HT1080 (cell line): ENCODE measurements around the gene MYOT. TPM values are rescaled to one million over a fixed set of nuclear protein-coding genes. Genes with fewer than 3 reads are reported as not detected.
"Not testable (repeated sequence)": the region's sequence is repeated elsewhere in the genome, so short reads cannot be mapped to it uniquely, and the experiment has no call there.

ENCODE experiments used
- DNase-seq: peaks from one replicate; pipeline ENCODE4 v3.0.0-alpha.2; 2015; ENCODE audit warnings: low read depth
- polyA plus RNA-seq, 2 experiments: library from polyadenylated mRNA; depleted of rRNA; stranded (reverse); fragments of >200 nt; gene quantifications; 2 replicates each; pipeline ENCODE4 v1.2.3, GENCODE V29; 2015
- total RNA-seq: library from RNA; depleted of rRNA; stranded (reverse); fragments of >200 nt; shearing (Covaris generic); gene quantifications from 2 replicates; pipeline ENCODE4 v1.2.3, GENCODE V29; 2014; rRNA removed

Gene MYOT
- total RNA-seq = not detected in 2 replicates
- polyA plus RNA-seq (2015; cell fraction: cytosol; rRNA removed) = 0.07 and 0.71 TPM in 2 replicates
- polyA plus RNA-seq (2015; cell fraction: nucleus; rRNA removed) = 0.20 and 1.7 TPM in 2 replicates

GRCh38 chr5:137867664-137868063 lies at the start of gene MYOT:
Gene MYOT (plus strand): TSS chr5:137867860. CDS start chr5:137870652, 2,792 bp downstream.
- DNase-seq = no peak

- no peak for DNase-seq
These were observed 47.9 kb upstream of the MYOT start for GRCh38 chr5:137819766-137820165.

GRCh38 chr5:137822158-137822764 lies 45.4 kb upstream of the MYOT start:
- peak; percentile 68 for DNase-seq

GRCh38 chr5:137822984-137823383 lies 44.7 kb upstream of the MYOT start:
- DNase-seq = no peak

GRCh38 chr5:137825165-137825564 lies 42.5 kb upstream of the MYOT start:
- DNase-seq = no peak

GRCh38 chr5:137826067-137826466 lies 41.6 kb upstream of the MYOT start:
- DNase-seq = no peak

- DNase-seq = no peak
These were observed 39.5 kb upstream of the MYOT start for GRCh38 chr5:137828180-137828579.

GRCh38 chr5:137828664-137829063 lies 39.0 kb upstream of the MYOT start:
- DNase-seq = no peak

GRCh38 chr5:137831105-137831504 lies 36.6 kb upstream of the MYOT start:
- DNase-seq = no peak

GRCh38 chr5:137831526-137831925 lies 36.1 kb upstream of the MYOT start:
- no peak for DNase-seq

- DNase-seq = no peak
These were observed 35.2 kb upstream of the MYOT start for GRCh38 chr5:137832416-137832815.

- DNase-seq = peak; percentile 94
These were observed 34.2 kb upstream of the MYOT start for GRCh38 chr5:137833463-137833862.

- peak; percentile 15 for DNase-seq
These were observed 33.1 kb upstream of the MYOT start for GRCh38 chr5:137834498-137835049.

- no peak for DNase-seq
These were observed 31.4 kb upstream of the MYOT start for GRCh38 chr5:137836298-137836697.

GRCh38 chr5:137836997-137837396 lies 30.7 kb upstream of the MYOT start:
- no peak for DNase-seq

GRCh38 chr5:137837491-137838394 lies 29.9 kb upstream of the MYOT start:
- no peak for DNase-seq

- DNase-seq = no peak
These were observed 28.7 kb upstream of the MYOT start for GRCh38 chr5:137838976-137839375.

GRCh38 chr5:137842296-137842695 lies 25.4 kb upstream of the MYOT start:
- DNase-seq = no peak

GRCh38 chr5:137843676-137844299 lies 23.9 kb upstream of the MYOT start:
- DNase-seq = no peak

GRCh38 chr5:137845472-137845871 lies 22.2 kb upstream of the MYOT start:
- DNase-seq = no peak

- no peak for DNase-seq
These were observed 20.0 kb upstream of the MYOT start for GRCh38 chr5:137847687-137848086.

- not testable (repeated sequence) for DNase-seq
These were observed 14.5 kb upstream of the MYOT start for GRCh38 chr5:137853165-137853564.
